HG02973 (cell line): ENCODE measurements around the gene CAMK1D.
"Not testable (repeated sequence)": the region's sequence is repeated elsewhere in the genome, so short reads cannot be mapped to it uniquely, and the experiment has no call there.

Experiments
- ATAC-seq: cut with Tn5 transposase; IDR thresholded peaks from one replicate; pipeline ENCODE4 v1.9.1; 2021; ENCODE audit warnings: moderate library complexity; ENCODE audit not compliant: unreplicated experiment

CAMK1D gene

GRCh38 chr10:12865515-12865914 is 516.2 kb downstream of the CAMK1D start:
- not testable (repeated sequence) for ATAC-seq

- ATAC-seq: no peak
Measured at GRCh38 chr10:12868229-12868628, 518.9 kb downstream of the CAMK1D start.

GRCh38 chr10:12869427-12869826 is 520.1 kb downstream of the CAMK1D start:
- ATAC-seq: no peak

GRCh38 chr10:12872577-12872976 is 523.2 kb downstream of the CAMK1D start:
- no peak for ATAC-seq

DNA sequence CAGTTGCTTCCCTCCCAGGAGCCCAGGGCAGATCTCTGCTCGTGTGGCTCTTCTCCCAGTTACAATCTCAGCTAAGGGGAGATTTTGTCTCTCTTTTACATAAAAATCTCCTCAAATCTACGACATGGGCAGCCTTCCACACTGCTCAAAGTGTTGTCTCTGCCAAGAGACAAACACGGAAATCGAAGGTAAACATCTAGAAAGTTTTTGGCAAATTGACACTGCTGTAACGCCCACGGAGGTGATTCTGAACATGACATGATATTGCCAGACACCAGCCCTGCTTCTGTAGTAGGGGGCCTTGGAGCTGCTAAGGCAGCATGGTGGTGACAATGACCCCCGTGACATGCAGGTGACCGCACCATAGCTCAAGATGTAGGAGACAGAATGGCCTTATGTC is 523.8 kb downstream of the CAMK1D start:
- ATAC-seq: no peak

GRCh38 chr10:12874501-12874900 is 525.2 kb downstream of the CAMK1D start:
- no peak for ATAC-seq

DNA sequence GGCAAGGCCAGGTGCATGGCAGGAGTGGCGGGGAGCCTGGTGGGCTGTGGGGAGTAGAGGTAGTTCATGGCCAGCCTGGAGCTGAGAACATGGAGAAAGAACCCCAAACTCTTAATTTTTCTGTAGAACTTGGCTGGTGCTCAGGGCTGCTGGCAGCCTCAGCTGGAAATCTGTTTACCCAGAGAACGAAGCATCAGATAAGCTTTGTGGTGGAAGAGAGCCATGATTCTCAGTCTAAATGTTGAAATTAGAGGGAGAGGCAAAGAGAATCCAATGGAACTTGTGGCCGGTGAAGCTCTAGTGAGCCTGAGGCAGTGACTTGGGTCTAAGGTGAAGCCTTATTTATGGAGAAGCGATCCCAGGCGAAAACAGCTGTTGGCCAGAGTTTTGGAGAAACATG is 525.8 kb downstream of the CAMK1D start:
- ATAC-seq: no peak

DNA sequence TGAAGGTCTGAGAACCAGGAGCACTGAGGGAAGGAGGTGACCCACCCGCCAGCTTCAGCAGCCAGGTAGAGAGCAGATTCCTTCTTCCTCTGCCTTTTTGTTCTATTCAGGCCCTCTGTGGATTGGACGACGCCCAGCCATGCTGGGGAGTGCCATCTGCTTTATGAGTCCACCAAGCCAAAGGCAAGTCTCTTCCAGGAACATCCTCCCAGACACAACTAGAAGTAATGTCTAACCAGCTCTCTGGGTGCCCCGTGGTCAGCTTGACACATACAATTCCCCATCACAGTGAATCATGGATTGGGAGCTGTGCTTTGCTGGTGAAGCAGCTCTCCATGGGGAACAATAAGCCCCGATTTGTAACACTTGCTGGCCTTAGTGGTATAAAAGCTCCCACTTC is 526.9 kb downstream of the CAMK1D start:
- no peak for ATAC-seq

GRCh38 chr10:12877150-12877549 is 527.8 kb downstream of the CAMK1D start:
- ATAC-seq: no peak

- ATAC-seq: no peak
Measured at GRCh38 chr10:12880423-12880822, 531.1 kb downstream of the CAMK1D start.

DNA sequence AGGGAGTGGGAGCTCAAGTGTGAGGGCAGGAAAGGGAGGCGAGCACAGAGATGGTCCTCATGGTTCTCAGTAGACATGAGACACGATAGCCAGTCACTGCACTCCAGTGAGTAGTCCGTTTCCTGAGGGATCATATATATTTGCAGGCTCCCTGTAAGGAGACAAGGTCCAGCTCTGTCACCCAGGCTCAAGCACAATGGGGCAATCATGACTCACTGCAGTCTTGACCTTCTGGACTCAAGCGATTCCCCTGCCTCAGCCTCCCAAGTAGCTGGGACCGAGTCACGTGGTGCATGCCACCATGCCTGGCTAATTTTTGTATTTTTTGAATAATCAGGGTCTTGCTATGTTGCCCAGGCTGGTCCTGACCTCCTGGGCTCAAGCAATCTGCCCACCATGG is 535.5 kb downstream of the CAMK1D start:
- no peak for ATAC-seq
